Upper lobe of left lung (tissue), 4 donors: Measurements from ENCODE around the gene NAP1L5.

Source experiments
- CTCF ChIP-seq, 6 experiments: fragments of 450-650 bp in 4 of 6; fragments of 200-600 bp in 2 of 6; sonication (generic) in 2 of 6; IDR thresholded peaks; one replicate each; pipeline ENCODE4 v1.5.1; 2016 to 2019; ENCODE audit warnings: antibody characterized with exemption in 6 of 6
- EP300 ChIP-seq, 4 donors: sonication (generic); formaldehyde crosslinking; IDR thresholded peaks; one replicate each; pipeline ENCODE4 v1.5.1; 2017; ENCODE audit warnings: antibody characterized with exemption in 4 of 4, control low read depth in 2 of 4
- POLR2A ChIP-seq, 4 donors: fragments of 450-650 bp; IDR thresholded peaks; one replicate each; pipeline ENCODE4 v1.5.1; 2016 to 2017; ENCODE audit warnings: antibody characterized with exemption in 4 of 4, mild to moderate bottlenecking in 2 of 4
- POLR2AphosphoS5 ChIP-seq, 2 donors: sonication (generic); formaldehyde crosslinking; IDR thresholded peaks; one replicate each; pipeline ENCODE4 v1.5.1; 2017; ENCODE audit warnings: antibody characterized with exemption in 2 of 2

DNA sequence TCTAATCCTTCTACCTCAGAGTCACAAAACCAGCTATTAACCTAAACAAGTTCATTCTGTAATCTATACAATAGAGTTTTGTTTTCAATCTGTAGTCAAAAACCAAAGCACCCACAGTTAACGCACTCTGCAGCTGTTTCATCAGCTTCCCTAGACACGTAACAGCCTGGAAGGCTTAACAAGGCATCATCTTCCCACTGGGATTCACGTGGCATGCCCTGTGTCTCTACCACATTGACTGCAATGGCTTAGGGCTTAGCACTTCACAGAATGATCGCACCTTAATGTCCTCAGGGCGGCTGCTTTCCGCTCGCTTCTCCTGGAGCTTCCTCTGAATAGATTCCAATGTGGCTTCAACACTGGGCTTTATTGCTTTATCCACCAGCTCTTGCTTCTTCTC, 49.7 kb upstream of the NAP1L5 start:
- no peak for TF ChIP-seq POLR2A (IDR thresholded peaks at IDR 0.05)
- TF ChIP-seq CTCF (IDR thresholded peaks at IDR 0.05): no peak
- no peak for TF ChIP-seq POLR2AphosphoS5 (IDR thresholded peaks at IDR 0.05)
- TF ChIP-seq EP300 (IDR thresholded peaks at IDR 0.05): no peak
